HG03135 (cell line): ENCODE results near the gene YIPF5.

Experiments used
- ATAC-seq: cut with Tn5 transposase; IDR thresholded peaks from one replicate; pipeline ENCODE4 v1.9.1; 2021; ENCODE audit warnings: mild to moderate bottlenecking, moderate library complexity; ENCODE audit not compliant: unreplicated experiment

Gene YIPF5

GRCh38 chr5:144128844-144129243 is 41.6 kb downstream of the YIPF5 start:
- no peak for ATAC-seq

DNA sequence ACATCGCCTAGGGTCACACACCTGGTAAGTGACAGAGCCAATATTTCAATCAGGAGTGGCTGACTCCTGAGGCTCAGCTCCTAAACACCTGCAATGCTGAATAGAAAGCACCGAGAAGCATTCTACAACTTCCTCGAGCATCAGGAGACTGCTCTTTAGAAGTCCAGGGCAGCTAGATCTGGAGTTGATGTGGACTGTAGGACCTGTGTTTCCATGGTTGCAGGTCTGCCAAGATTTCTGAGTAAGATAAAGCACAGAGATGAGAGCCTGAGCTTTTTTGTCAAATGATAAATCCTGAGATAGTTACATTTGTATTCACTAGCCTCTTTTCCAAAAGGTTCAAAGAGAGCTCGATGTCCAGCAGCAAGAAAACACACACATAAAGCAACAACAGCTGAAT is 43.8 kb downstream of the YIPF5 start:
- ATAC-seq = no peak

DNA sequence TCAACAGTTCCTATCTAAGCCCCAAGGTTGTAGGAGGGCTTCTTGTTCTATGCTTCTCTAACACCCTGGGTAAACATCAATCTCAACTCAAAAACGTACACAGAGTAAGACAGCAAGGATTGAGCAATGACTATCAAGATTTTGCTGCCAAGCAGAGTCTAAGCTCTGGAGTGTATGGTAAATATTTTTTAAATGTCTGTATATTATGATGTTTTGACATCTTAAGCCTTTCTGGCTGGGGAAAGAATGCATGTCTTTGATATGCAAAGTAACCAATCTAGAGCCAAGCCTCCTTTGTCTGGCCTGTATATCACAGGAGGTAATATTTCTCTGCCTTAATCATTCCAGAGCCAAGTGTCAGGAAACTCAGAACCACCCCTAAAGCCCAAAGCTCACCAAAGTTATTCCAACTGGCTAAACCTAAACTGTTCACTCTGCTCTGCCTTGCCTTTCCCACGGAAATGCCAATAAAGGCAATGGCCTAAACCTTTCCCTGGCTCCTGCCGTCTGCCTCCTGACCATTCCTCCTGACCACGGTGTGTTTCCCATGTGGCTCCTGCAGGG is 45.2 kb downstream of the YIPF5 start:
- no peak for ATAC-seq

DNA sequence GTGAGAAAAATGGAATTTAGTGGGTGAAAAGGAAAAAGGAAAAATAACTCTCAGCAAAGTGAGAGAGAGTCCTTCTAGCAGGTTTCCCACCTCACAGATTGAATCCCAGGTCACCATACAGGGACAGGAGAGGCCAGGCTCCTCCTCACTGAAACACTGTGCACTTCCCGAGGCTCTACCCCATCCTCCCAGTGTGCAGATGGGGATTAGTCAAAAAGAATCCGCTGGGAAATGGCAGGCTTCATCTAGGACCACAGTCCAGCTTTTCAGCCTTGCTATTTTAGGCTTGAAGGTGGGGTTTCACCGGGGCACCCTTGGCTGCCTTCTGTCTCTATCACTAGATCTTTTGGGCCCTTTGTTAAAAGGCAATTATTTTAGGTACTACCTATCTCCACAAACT is 47.8 kb downstream of the YIPF5 start:
- no peak for ATAC-seq

GRCh38 chr5:144122081-144122480 is 48.4 kb downstream of the YIPF5 start:
- no peak for ATAC-seq

- no peak for ATAC-seq
Measured at GRCh38 chr5:144121577-144121976, 48.9 kb downstream of the YIPF5 start.

GRCh38 chr5:144120661-144121180 is 49.7 kb downstream of the YIPF5 start:
- no peak for ATAC-seq

DNA sequence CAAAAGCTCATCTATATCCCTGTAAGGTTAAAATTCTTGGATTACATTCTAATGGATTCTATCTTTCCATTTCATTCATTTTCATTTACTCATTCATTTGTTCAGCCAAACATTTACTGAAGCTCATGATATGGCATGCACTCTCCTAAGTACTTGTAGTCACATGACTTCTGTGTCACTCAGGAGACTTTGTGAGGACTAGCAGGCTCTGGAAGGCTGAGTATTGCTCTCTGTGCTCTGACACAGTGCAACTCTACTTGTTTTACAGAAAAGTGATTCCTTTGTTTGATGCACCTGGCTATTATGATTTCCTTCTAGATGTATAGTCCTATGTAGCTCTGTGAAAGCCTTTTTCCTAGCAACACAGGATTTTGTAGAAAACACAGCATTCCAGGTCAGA is 53.0 kb downstream of the YIPF5 start:
- ATAC-seq = no peak

DNA sequence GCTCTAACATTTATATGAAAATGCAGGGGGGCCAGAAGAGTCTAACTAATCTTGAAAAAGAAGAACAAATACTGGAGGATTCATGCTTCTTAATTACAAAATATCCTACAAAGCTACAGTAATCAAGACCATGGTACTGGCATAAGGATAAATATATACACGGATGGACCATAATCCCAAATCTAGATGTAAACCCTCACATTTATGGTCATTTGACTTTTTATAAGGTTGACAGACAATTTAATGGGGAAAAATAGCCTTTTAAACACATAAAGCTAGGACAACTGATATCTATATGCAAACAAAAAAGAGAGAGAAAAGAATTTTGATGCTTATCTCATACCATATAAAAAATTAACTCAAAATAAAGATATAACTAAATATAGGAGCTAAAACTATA is 55.9 kb downstream of the YIPF5 start:
- ATAC-seq = no peak
